ENCODE results near the gene AFDN.

Gene AFDN

GRCh38 chr6:167817016-167817415 lies 9.7 kb upstream of the AFDN start:
- FAIRE-seq: no peak

GRCh38 chr6:167817729-167818128 lies 9.0 kb upstream of the AFDN start:
- FAIRE-seq: no peak

- no peak for FAIRE-seq
Observed at GRCh38 chr6:167819576-167819975, 7.1 kb upstream of the AFDN start.

GRCh38 chr6:167820681-167821080 lies 6.0 kb upstream of the AFDN start:
- no peak for FAIRE-seq

GRCh38 chr6:167824591-167825331 lies 1.9 kb upstream of the AFDN start:
- FAIRE-seq: no peak

GRCh38 chr6:167825332-167826229 lies 1.1 kb upstream of the AFDN start:
- FAIRE-seq: no peak

- no peak for FAIRE-seq
Observed at GRCh38 chr6:167826230-167826895, 348 bp upstream of the AFDN start.

- no peak for FAIRE-seq
Observed at GRCh38 chr6:167827583-167828324, 1.0 kb downstream of the AFDN start.

- FAIRE-seq: no peak
Observed at GRCh38 chr6:167828325-167828956, 1.7 kb downstream of the AFDN start.

- FAIRE-seq: no peak
Observed at GRCh38 chr6:167829513-167829912, 2.8 kb downstream of the AFDN start.

- FAIRE-seq: no peak
Observed at GRCh38 chr6:167831281-167831828, 4.6 kb downstream of the AFDN start.

- FAIRE-seq: no peak
Observed at GRCh38 chr6:167832497-167833395, 6.0 kb downstream of the AFDN start.

- FAIRE-seq: no peak
Observed at GRCh38 chr6:167833396-167833763, 6.7 kb downstream of the AFDN start.

GRCh38 chr6:167835260-167835659 lies 8.5 kb downstream of the AFDN start:
- FAIRE-seq: no peak

GRCh38 chr6:167836721-167837120 lies 10.0 kb downstream of the AFDN start:
- FAIRE-seq: no peak

GRCh38 chr6:167838207-167838748 lies 11.6 kb downstream of the AFDN start:
- no peak for FAIRE-seq

- FAIRE-seq: no peak
Observed at GRCh38 chr6:167839343-167839742, 12.6 kb downstream of the AFDN start.

GRCh38 chr6:167839755-167840154 lies 13.0 kb downstream of the AFDN start:
- FAIRE-seq: no peak

GRCh38 chr6:167840160-167840525 lies 13.4 kb downstream of the AFDN start:
- FAIRE-seq: no peak

GRCh38 chr6:167840526-167841179 lies 13.9 kb downstream of the AFDN start:
- FAIRE-seq: no peak

All from A204.1 (cell line).